HG02943 (cell line): Measurements from ENCODE around the gene LHFPL3.

Experiments used
- ATAC-seq: cut with Tn5 transposase; IDR thresholded peaks from one replicate; pipeline ENCODE4 v1.9.1; 2021; ENCODE audit warnings: mild to moderate bottlenecking, low read depth, moderate library complexity; ENCODE audit not compliant: unreplicated experiment

Gene LHFPL3

GRCh38 chr7:104946338-104946737, 617.9 kb downstream of the LHFPL3 start:
- ATAC-seq: no peak

- no peak for ATAC-seq
Measured at GRCh38 chr7:104950006-104950405, 621.6 kb downstream of the LHFPL3 start.

GRCh38 chr7:104950754-104951153, 622.4 kb downstream of the LHFPL3 start:
- no peak for ATAC-seq

- no peak for ATAC-seq
Measured at GRCh38 chr7:104951546-104951945, 623.1 kb downstream of the LHFPL3 start.

GRCh38 chr7:104955276-104955675, 626.9 kb downstream of the LHFPL3 start:
- ATAC-seq: no peak
